Measurements from ENCODE around the gene IVD.

The IVD gene
- 36.3 to 67.9 (median 42.9) reads per million in 3 experiments for total RNA-seq

GRCh38 chr15:40405501-40406381 is at the start of gene IVD:
IVD (plus strand) TSS chr15:40405795; CDS start chr15:40405828, 33 bp downstream.
- peak; percentile 78 for DNase-seq

- DNase-seq = no peak
Measured at GRCh38 chr15:40355976-40356585, 49.5 kb upstream of the IVD start.

- DNase-seq = no peak
Measured at GRCh38 chr15:40357246-40357645, 48.3 kb upstream of the IVD start.

GRCh38 chr15:40357723-40358470 is 47.7 kb upstream of the IVD start, which contains the start of gene DISP2:
DISP2 (plus strand) TSS chr15:40358219; CDS start chr15:40358322, 103 bp downstream.
- DNase-seq = peak; percentile 91

- DNase-seq = no peak
Measured at GRCh38 chr15:40358471-40359353, 46.9 kb upstream of the IVD start.

- no peak for DNase-seq
Measured at GRCh38 chr15:40360015-40360414, 45.6 kb upstream of the IVD start.

- no peak for DNase-seq
Measured at GRCh38 chr15:40361640-40362039, 44.0 kb upstream of the IVD start.

- DNase-seq = no peak
Measured at GRCh38 chr15:40363611-40364010, 42.0 kb upstream of the IVD start.

GRCh38 chr15:40364251-40364650 is 41.3 kb upstream of the IVD start:
- DNase-seq = no peak

GRCh38 chr15:40365016-40365415 is 40.6 kb upstream of the IVD start:
- DNase-seq = no peak

GRCh38 chr15:40365624-40366456 is 39.8 kb upstream of the IVD start:
- no peak for DNase-seq

- no peak for DNase-seq
Measured at GRCh38 chr15:40366457-40367370, 38.9 kb upstream of the IVD start.

GRCh38 chr15:40367371-40367685 is 38.3 kb upstream of the IVD start:
- no peak for DNase-seq

- DNase-seq = peak; percentile 90
Measured at GRCh38 chr15:40367686-40368611, 37.6 kb upstream of the IVD start.

- no peak for DNase-seq
Measured at GRCh38 chr15:40368719-40369473, 36.7 kb upstream of the IVD start.

- no peak for DNase-seq
Measured at GRCh38 chr15:40369474-40369869, 36.1 kb upstream of the IVD start.

GRCh38 chr15:40369971-40370370 is 35.6 kb upstream of the IVD start:
- no peak for DNase-seq

- DNase-seq = no peak
Measured at GRCh38 chr15:40372981-40373380, 32.6 kb upstream of the IVD start.
